IMR-90 (cell line): ENCODE data around the gene GLRX5. TPM values are rescaled to one million over a fixed set of nuclear protein-coding genes. Genes with fewer than 3 reads are reported as not detected.

Experiments
- ATAC-seq: fragments of 200-7000 bp; cut with Tn5 transposase; 2 replicates; pipeline ENCODE4 v1.9.1; 2020; ENCODE audit warnings: low read depth, mild to moderate bottlenecking, moderate library complexity
- BruUV-seq: library from RNA; stranded (reverse); fragments of 400-500 nt; replicated peaks from 2 replicates; lab custom pipeline; 2021; lab: Mats Ljungman, UMichigan
- CTCF ChIA-PET: fragments of 300-600 bp; formaldehyde crosslinking; extraction: SDS; loops from one replicate; lab custom pipeline; 2021; ENCODE audit warnings: antibody characterized with exemption; lab: Yijun Ruan, JAX
- POLR2A ChIA-PET: fragments of 300-600 bp; sonication (Branson Sonifier 250); formaldehyde crosslinking; loops from one replicate; lab custom pipeline; 2022; ENCODE audit warnings: antibody characterized with exemption; ENCODE audit not compliant: unreplicated experiment; lab: Charles Lee
- DNase-seq: peaks from one replicate; pipeline ENCODE4 v3.0.0; 2013
- H2AFZ ChIP-seq: replicated peaks from 2 replicates; pipeline ENCODE3; 2013; ENCODE audit warnings: low read length, mild to moderate bottlenecking; ENCODE audit not compliant: poor library complexity
- H2AK5ac ChIP-seq: 2 replicates; pipeline ENCODE4 v1.6.1; 2013; ENCODE audit warnings: low read depth, low read length, inconsistent platforms
- H2AK9ac ChIP-seq: replicated peaks from 2 replicates; pipeline ENCODE3; 2013; ENCODE audit warnings: mild to moderate bottlenecking, low read depth, low read length, moderate library complexity; ENCODE audit not compliant: poor library complexity
- H2BK120ac ChIP-seq: 2 replicates; pipeline ENCODE4 v1.6.1; 2013; ENCODE audit warnings: low read depth, low read length, inconsistent platforms
- H2BK15ac ChIP-seq: 3 replicates; pipeline ENCODE4 v1.6.1; 2013; ENCODE audit warnings: low read depth, low read length, inconsistent platforms
- H2BK20ac ChIP-seq: 2 replicates; pipeline ENCODE4 v1.6.1; 2013; ENCODE audit warnings: low read depth, mild to moderate bottlenecking, inconsistent platforms, low read length, moderate library complexity
- H2BK5ac ChIP-seq: 2 replicates; pipeline ENCODE4 v1.6.1; 2013; ENCODE audit warnings: mild to moderate bottlenecking, low read depth, low read length, inconsistent platforms; ENCODE audit not compliant: poor library complexity, severe bottlenecking
- H3K14ac ChIP-seq: replicated peaks from 2 replicates; pipeline ENCODE4 v1.6.1; 2013; ENCODE audit warnings: low read depth, low read length, inconsistent platforms
- H3K18ac ChIP-seq: 2 replicates; pipeline ENCODE4 v1.6.1; 2013; ENCODE audit warnings: low read depth, low read length, control low read depth
- H3K23ac ChIP-seq: 2 replicates; pipeline ENCODE4 v1.6.1; 2013; ENCODE audit warnings: low read depth, low read length, inconsistent platforms
- H3K27ac ChIP-seq: 2 replicates; pipeline ENCODE4 v1.5.1; 2013; ENCODE audit warnings: mild to moderate bottlenecking, control low read depth, low read length; ENCODE audit not compliant: insufficient read depth
- H3K27me3 ChIP-seq: 2 replicates; pipeline ENCODE4 v1.6.1; 2013; ENCODE audit warnings: low read length; ENCODE audit not compliant: control insufficient read depth, insufficient read depth
- H3K36me3 ChIP-seq: 2 replicates; pipeline ENCODE4 v1.6.1; 2013; ENCODE audit warnings: low read length, mixed read lengths; ENCODE audit not compliant: control insufficient read depth, insufficient read depth
- H3K4ac ChIP-seq: 2 replicates; pipeline ENCODE4 v1.6.1; 2013; ENCODE audit warnings: low read depth, low read length, inconsistent platforms
- H3K4me1 ChIP-seq: 2 replicates; pipeline ENCODE4 v1.6.1; 2013; ENCODE audit warnings: low read length, mixed read lengths; ENCODE audit not compliant: control insufficient read depth, insufficient read depth
- H3K4me2 ChIP-seq: 2 replicates; pipeline ENCODE4 v1.6.1; 2013; ENCODE audit warnings: low read depth, mild to moderate bottlenecking, control low read depth, low read length, moderate library complexity
- H3K4me3 ChIP-seq: 2 replicates; pipeline ENCODE4 v1.5.1; 2013; ENCODE audit warnings: low read depth, mild to moderate bottlenecking, control low read depth, low read length, moderate library complexity; ENCODE audit not compliant: insufficient read depth
- H3K56ac ChIP-seq: 2 replicates; pipeline ENCODE4 v1.6.1; 2013; ENCODE audit warnings: low read length, inconsistent platforms; ENCODE audit not compliant: insufficient read depth; ENCODE audit errors: extremely low read depth
- H3K79me1 ChIP-seq, 2 experiments: 2 replicates each; pipeline ENCODE4 v1.6.1; 2013; ENCODE audit warnings: low read length in 2 of 2, inconsistent platforms in 1 of 2, low read depth in 1 of 2
- H3K9ac ChIP-seq: 2 replicates; pipeline ENCODE4 v1.6.1; 2013; ENCODE audit warnings: low read depth, low read length, control low read depth
- H3K9me1 ChIP-seq: 2 replicates; pipeline ENCODE4 v1.6.1; 2013; ENCODE audit warnings: low read length, inconsistent platforms; ENCODE audit not compliant: insufficient read depth
- H3K9me3 ChIP-seq: 2 replicates; pipeline ENCODE4 v1.6.1; 2013; ENCODE audit warnings: low read length; ENCODE audit not compliant: control insufficient read depth, insufficient read depth
- H4K20me1 ChIP-seq: 2 replicates; pipeline ENCODE4 v1.6.1; 2013; ENCODE audit warnings: low read length, inconsistent platforms; ENCODE audit not compliant: insufficient read depth
- H4K5ac ChIP-seq: 2 replicates; pipeline ENCODE4 v1.6.1; 2013; ENCODE audit warnings: mild to moderate bottlenecking, low read depth, low read length, control low read depth
- H4K8ac ChIP-seq, 2 experiments: 2 replicates each; pipeline ENCODE4 v1.6.1; 2013; ENCODE audit warnings: low read depth in 2 of 2, low read length in 2 of 2, control low read depth in 1 of 2, inconsistent platforms in 1 of 2
- H4K91ac ChIP-seq: 2 replicates; pipeline ENCODE4 v1.6.1; 2013; ENCODE audit warnings: low read depth, low read length, inconsistent platforms; ENCODE audit not compliant: insufficient read depth
- BHLHE40 ChIP-seq: fragments of 150-350 bp; IDR thresholded peaks from 2 replicates; pipeline ENCODE4 v1.6.1; 2016; ENCODE audit warnings: mild to moderate bottlenecking, low read depth, low read length
- CEBPB ChIP-seq: IDR thresholded peaks from 2 replicates; pipeline ENCODE4 v1.6.1; 2012; ENCODE audit warnings: low read depth, low read length, improper control_type of control experiment
- CHD1 ChIP-seq: IDR thresholded peaks from 2 replicates; pipeline ENCODE4 v1.6.1; 2012; ENCODE audit warnings: low read depth, low read length, improper control_type of control experiment
- FOS ChIP-seq: fragments of 150-350 bp; IDR thresholded peaks from 2 replicates; pipeline ENCODE4 v1.6.1; 2016; ENCODE audit warnings: low read depth, low read length
- MAFK ChIP-seq: IDR thresholded peaks from 2 replicates; pipeline ENCODE4 v1.6.1; 2012; ENCODE audit warnings: low read depth, low read length, improper control_type of control experiment
- MAZ ChIP-seq: IDR thresholded peaks from 2 replicates; pipeline ENCODE4 v1.6.1; 2012; ENCODE audit warnings: low read depth, mild to moderate bottlenecking, low read length, improper control_type of control experiment, moderate library complexity, borderline replicate concordance
- MXI1 ChIP-seq: IDR thresholded peaks from 2 replicates; pipeline ENCODE4 v1.6.1; 2012; ENCODE audit warnings: low read depth, mild to moderate bottlenecking, low read length, moderate library complexity, borderline replicate concordance
- NFE2L2 ChIP-seq: fragments of 150-350 bp; IDR thresholded peaks from 2 replicates; pipeline ENCODE4 v1.6.1; 2016; ENCODE audit warnings: low read depth, mild to moderate bottlenecking, low read length
- POLR2A ChIP-seq: IDR thresholded peaks from 2 replicates; pipeline ENCODE4 v1.6.1; 2012; ENCODE audit warnings: mild to moderate bottlenecking, low read depth, low read length
- RAD21 ChIP-seq: IDR thresholded peaks from 2 replicates; pipeline ENCODE4 v1.6.1; 2012; ENCODE audit warnings: low read length, improper control_type of control experiment
- RCOR1 ChIP-seq: IDR thresholded peaks from 2 replicates; pipeline ENCODE4 v1.6.1; 2012; ENCODE audit warnings: mild to moderate bottlenecking, low read length, improper control_type of control experiment; ENCODE audit not compliant: insufficient replicate concordance
- RFX5 ChIP-seq: IDR thresholded peaks from 2 replicates; pipeline ENCODE4 v1.8.0; 2012; ENCODE audit warnings: low read depth, mild to moderate bottlenecking, low read length, moderate library complexity
- SMC3 ChIP-seq: fragments of 150-350 bp; IDR thresholded peaks from 2 replicates; pipeline ENCODE4 v1.6.1; 2016; ENCODE audit warnings: low read depth, mild to moderate bottlenecking, antibody characterized with exemption, low read length, moderate library complexity
- USF2 ChIP-seq: fragments of 150-350 bp; IDR thresholded peaks from 2 replicates; pipeline ENCODE4 v1.6.1; 2017; ENCODE audit warnings: mild to moderate bottlenecking, antibody characterized with exemption, low read length, low read depth
- WGBS, 2 experiments: methylation state at CpG; one replicate each; pipeline versions ENCODE4 v1.1.5 to v1.1.7; 2013; ENCODE audit warnings: missing lambda C conversion rate in 2 of 2; ENCODE audit not compliant: insufficient read length in 1 of 2; ENCODE audit errors: extremely low coverage in 2 of 2; 5-methylcytosine and 5-hydroxymethylcytosine counted together
- dilution Hi-C: fragments of 300-500 bp; cut with HindIII; formaldehyde crosslinking; loops from one replicate; pipeline ENCODE4 v1.14.3; 2018; ENCODE audit warnings: low sequenced_read_pairs; ENCODE audit not compliant: unreplicated experiment
- in situ Hi-C: fragments of 300-500 bp; cut with MboI; formaldehyde crosslinking; loops from 3 replicates; pipeline ENCODE4 v1.14.3; 2019; ENCODE audit warnings: low sequenced_read_pairs, inconsistent platforms, mixed read lengths
- intact Hi-C: fragments of 100-400 bp; cut with micrococcal nuclease; formaldehyde crosslinking; loops from 2 replicates; pipeline ENCODE4 v1.10.0; 2022
- polyA plus RNA-seq, 3 experiments: library from polyadenylated mRNA; depleted of rRNA; stranded (reverse); fragments of >200 nt; gene quantifications; 2 replicates each; pipeline ENCODE4 v1.2.3, GENCODE V29; 2012; ENCODE audit warnings: low replicate concordance in 1 of 3
- total RNA-seq: library from RNA; depleted of rRNA; stranded (reverse); fragments of >200 nt; gene quantifications from 2 replicates; pipeline ENCODE4 v1.2.3, GENCODE V29; 2012
- TF ChIP-seq, protein P1 (sequence below): fragments of 150-350 bp; IDR thresholded peaks from 2 replicates; pipeline ENCODE4 v1.6.1; 2016; ENCODE audit warnings: low read depth, mild to moderate bottlenecking, low read length, moderate library complexity, borderline replicate concordance
- TF ChIP-seq, protein P2 (sequence below): conservative IDR thresholded peaks from 2 replicates; pipeline ENCODE4 v1.5.1; 2012; ENCODE audit warnings: mild to moderate bottlenecking, low read depth, low read length, improper control_type of control experiment

Gene GLRX5
- total and polyA plus RNA-seq, 2 of the 4 experiments (the other 2 are of a cell fraction): 32.4 to 40.4 TPM

GRCh38 chr14:95495538-95496025 is 39.3 kb upstream of the GLRX5 start:
- Histone ChIP-seq H2AK9ac (peak overlapping the region; percentile 59), H3K4me3 (no peak overlapping the region), H3K27me3 (no peaks in the 10 kb centered on the region), H3K23ac (no peak overlapping the region), H2BK5ac (no peak overlapping the region), H2BK20ac (no peak overlapping the region), H4K91ac (peak overlapping the region; percentile 51; the same call in 1 of the 2 replicates), H2BK15ac (no peak overlapping the region), H3K9me1 (peaks cover 25% of the 10 kb centered on the region), H3K56ac (no peak overlapping the region), H3K9ac (no peak overlapping the region), H2AK5ac (peak overlapping the region; percentile 57; the same call in 1 of the 2 replicates), H3K4me2 (no peak overlapping the region), H3K79me1 (peaks cover 2 to 66% of the 10 kb centered on the region in 2 experiments; a peak in 2 of 4 replicates), H3K4ac (peak overlapping the region; percentile 45), H3K14ac (0 out of 2 replicates have a peak overlapping the region, but pooled peaks have one; percentile 34), H3K9me3 (no peaks in the 10 kb centered on the region), H4K5ac (no peak overlapping the region), H3K36me3 (no peaks in the 10 kb centered on the region), H3K4me1 (peaks cover 22% of the 10 kb centered on the region), H4K8ac (no peak overlapping the region), H2AFZ (no peak overlapping the region), H4K20me1 (0 out of 2 replicates have a peak, but pooled peaks cover 3% of the 10 kb centered on the region), H3K27ac (no peak overlapping the region), H2BK120ac (peak overlapping the region; percentile 30), H3K18ac (no peak overlapping the region)
- WGBS, 2 experiments: no CpG with 5 or more reads among the region's 8 CpGs
- intact Hi-C loops: no loop called here
- ATAC-seq (no peak), DNase-seq (no peak)
- no TSS peak for BruUV-seq
- dilution Hi-C loops: no loop called here
- in situ Hi-C loops: no loop called here
- TF ChIP-seq RFX5 (no peak), USF2 (no peak), RCOR1 (no peak), MAZ (no peak), MAFK (no peak), FOS (no peak), RAD21 (no peak), BHLHE40 (no peak), MXI1 (no peak), CHD1 (no peak), POLR2A (no peak), CEBPB (no peak), SMC3 (no peak), NFE2L2 (no peak)
- TF ChIP-seq, protein P1, sequence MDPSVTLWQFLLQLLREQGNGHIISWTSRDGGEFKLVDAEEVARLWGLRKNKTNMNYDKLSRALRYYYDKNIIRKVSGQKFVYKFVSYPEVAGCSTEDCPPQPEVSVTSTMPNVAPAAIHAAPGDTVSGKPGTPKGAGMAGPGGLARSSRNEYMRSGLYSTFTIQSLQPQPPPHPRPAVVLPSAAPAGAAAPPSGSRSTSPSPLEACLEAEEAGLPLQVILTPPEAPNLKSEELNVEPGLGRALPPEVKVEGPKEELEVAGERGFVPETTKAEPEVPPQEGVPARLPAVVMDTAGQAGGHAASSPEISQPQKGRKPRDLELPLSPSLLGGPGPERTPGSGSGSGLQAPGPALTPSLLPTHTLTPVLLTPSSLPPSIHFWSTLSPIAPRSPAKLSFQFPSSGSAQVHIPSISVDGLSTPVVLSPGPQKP: no peak
- TF ChIP-seq, protein P2, sequence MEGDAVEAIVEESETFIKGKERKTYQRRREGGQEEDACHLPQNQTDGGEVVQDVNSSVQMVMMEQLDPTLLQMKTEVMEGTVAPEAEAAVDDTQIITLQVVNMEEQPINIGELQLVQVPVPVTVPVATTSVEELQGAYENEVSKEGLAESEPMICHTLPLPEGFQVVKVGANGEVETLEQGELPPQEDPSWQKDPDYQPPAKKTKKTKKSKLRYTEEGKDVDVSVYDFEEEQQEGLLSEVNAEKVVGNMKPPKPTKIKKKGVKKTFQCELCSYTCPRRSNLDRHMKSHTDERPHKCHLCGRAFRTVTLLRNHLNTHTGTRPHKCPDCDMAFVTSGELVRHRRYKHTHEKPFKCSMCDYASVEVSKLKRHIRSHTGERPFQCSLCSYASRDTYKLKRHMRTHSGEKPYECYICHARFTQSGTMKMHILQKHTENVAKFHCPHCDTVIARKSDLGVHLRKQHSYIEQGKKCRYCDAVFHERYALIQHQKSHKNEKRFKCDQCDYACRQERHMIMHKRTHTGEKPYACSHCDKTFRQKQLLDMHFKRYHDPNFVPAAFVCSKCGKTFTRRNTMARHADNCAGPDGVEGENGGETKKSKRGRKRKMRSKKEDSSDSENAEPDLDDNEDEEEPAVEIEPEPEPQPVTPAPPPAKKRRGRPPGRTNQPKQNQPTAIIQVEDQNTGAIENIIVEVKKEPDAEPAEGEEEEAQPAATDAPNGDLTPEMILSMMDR: no peak
- CTCF ChIA-PET: interaction anchor here (1.2 kb wide), 1 partner anchor 32 kb away, joined by 3 read pairs; no protein-coding TSS in a partner anchor
- POLR2A ChIA-PET: no interaction called here
